ENCODE results near the gene SGSM2. TPM values are rescaled to one million over a fixed set of nuclear protein-coding genes. Genes with fewer than 3 reads are reported as not detected.
A peak's percentile ranks its signal among the peaks of the same experiment; 100 is the strongest.

The SGSM2 gene
- total and polyA plus RNA-seq, 2 of the 13 experiments (the other 11 are each of a cell fraction or from before 2014, with no cell fraction given): 30.4 to 51.3 TPM

DNA sequence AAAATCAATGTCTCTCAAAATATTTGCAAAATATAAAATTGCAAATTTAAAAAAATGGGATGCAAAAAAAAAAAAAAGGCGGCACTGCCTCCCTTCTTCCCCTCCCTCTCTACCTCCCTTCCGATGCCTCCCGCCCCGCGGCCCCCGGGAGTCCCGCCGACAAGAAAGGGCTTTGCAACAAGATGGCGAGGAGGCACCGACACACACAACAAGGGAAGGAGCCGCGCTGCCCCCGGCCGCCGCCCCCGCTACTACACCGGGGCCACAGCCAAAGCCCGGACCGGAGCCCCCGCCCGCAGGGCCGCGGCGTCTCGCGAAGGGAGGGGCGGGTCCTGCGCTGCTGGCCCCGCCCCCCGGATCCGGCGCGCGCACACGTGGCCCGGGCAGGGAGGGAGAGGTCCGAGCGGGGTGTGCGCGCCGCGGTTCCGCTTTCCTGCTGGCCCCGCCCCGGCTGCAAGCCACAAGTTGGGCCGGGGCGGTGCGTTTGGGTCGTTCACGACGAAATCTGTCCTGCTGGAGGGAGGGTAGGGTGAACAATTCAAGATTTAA, 63.6 kb downstream of the SGSM2 start, which contains the start of gene MNT (continued):
- TF ChIP-seq, protein P1, sequence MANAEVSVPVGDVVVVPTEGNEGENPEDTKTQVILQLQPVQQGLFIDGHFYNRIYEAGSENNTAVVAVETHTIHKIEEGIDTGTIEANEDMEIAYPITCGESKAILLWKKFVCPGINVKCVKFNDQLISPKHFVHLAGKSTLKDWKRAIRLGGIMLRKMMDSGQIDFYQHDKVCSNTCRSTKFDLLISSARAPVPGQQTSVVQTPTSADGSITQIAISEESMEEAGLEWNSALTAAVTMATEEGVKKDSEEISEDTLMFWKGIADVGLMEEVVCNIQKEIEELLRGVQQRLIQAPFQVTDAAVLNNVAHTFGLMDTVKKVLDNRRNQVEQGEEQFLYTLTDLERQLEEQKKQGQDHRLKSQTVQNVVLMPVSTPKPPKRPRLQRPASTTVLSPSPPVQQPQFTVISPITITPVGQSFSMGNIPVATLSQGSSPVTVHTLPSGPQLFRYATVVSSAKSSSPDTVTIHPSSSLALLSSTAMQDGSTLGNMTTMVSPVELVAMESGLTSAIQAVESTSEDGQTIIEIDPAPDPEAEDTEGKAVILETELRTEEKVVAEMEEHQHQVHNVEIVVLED (CRISPR knock-in tag; IDR thresholded peaks at IDR 0.05; ENCODE audit: borderline replicate concordance): no peak
- no peak for TF ChIP-seq ZNF598 (CRISPR knock-in tag; IDR thresholded peaks at IDR 0.05; ENCODE audit: borderline replicate concordance)
- TF ChIP-seq ZKSCAN8 (CRISPR knock-in tag; IDR thresholded peaks at IDR 0.05; ENCODE audit: borderline replicate concordance): no peak
- no peak for TF ChIP-seq ZKSCAN1 (IDR thresholded peaks at IDR 0.05; ENCODE audit: low read length)
- TF ChIP-seq XBP1 (CRISPR knock-in tag; IDR thresholded peaks at IDR 0.05): no peak
- no peak for TF ChIP-seq ZNF205 (CRISPR knock-in tag; IDR thresholded peaks at IDR 0.05)
- 0 out of 2 replicates have a peak, but pooled peaks have one; percentile 27 for TF ChIP-seq FOXO1 (CRISPR knock-in tag; IDR thresholded peaks at IDR 0.05)
- no peak; the same call in 1 of the 2 replicates for TF ChIP-seq FOXC1 (CRISPR knock-in tag; IDR thresholded peaks at IDR 0.05; ENCODE audit: borderline replicate concordance)
- TF ChIP-seq, protein P2, sequence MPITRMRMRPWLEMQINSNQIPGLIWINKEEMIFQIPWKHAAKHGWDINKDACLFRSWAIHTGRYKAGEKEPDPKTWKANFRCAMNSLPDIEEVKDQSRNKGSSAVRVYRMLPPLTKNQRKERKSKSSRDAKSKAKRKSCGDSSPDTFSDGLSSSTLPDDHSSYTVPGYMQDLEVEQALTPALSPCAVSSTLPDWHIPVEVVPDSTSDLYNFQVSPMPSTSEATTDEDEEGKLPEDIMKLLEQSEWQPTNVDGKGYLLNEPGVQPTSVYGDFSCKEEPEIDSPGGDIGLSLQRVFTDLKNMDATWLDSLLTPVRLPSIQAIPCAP (CRISPR knock-in tag; IDR thresholded peaks at IDR 0.05; ENCODE audit: low read depth): no peak
- no peak for TF ChIP-seq SMYD3 (CRISPR knock-in tag; IDR thresholded peaks at IDR 0.05)
- TF ChIP-seq, protein P3, sequence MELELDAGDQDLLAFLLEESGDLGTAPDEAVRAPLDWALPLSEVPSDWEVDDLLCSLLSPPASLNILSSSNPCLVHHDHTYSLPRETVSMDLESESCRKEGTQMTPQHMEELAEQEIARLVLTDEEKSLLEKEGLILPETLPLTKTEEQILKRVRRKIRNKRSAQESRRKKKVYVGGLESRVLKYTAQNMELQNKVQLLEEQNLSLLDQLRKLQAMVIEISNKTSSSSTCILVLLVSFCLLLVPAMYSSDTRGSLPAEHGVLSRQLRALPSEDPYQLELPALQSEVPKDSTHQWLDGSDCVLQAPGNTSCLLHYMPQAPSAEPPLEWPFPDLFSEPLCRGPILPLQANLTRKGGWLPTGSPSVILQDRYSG (CRISPR knock-in tag; IDR thresholded peaks at IDR 0.05): no peak
- TF ChIP-seq ZFP36L2 (CRISPR knock-in tag; IDR thresholded peaks at IDR 0.05): no peak
- TF ChIP-seq, protein P4, sequence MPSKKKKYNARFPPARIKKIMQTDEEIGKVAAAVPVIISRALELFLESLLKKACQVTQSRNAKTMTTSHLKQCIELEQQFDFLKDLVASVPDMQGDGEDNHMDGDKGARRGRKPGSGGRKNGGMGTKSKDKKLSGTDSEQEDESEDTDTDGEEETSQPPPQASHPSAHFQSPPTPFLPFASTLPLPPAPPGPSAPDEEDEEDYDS (CRISPR knock-in tag; IDR thresholded peaks at IDR 0.05): 0 out of 2 replicates have a peak, but pooled peaks have one; percentile 12
- TF ChIP-seq, protein P5, sequence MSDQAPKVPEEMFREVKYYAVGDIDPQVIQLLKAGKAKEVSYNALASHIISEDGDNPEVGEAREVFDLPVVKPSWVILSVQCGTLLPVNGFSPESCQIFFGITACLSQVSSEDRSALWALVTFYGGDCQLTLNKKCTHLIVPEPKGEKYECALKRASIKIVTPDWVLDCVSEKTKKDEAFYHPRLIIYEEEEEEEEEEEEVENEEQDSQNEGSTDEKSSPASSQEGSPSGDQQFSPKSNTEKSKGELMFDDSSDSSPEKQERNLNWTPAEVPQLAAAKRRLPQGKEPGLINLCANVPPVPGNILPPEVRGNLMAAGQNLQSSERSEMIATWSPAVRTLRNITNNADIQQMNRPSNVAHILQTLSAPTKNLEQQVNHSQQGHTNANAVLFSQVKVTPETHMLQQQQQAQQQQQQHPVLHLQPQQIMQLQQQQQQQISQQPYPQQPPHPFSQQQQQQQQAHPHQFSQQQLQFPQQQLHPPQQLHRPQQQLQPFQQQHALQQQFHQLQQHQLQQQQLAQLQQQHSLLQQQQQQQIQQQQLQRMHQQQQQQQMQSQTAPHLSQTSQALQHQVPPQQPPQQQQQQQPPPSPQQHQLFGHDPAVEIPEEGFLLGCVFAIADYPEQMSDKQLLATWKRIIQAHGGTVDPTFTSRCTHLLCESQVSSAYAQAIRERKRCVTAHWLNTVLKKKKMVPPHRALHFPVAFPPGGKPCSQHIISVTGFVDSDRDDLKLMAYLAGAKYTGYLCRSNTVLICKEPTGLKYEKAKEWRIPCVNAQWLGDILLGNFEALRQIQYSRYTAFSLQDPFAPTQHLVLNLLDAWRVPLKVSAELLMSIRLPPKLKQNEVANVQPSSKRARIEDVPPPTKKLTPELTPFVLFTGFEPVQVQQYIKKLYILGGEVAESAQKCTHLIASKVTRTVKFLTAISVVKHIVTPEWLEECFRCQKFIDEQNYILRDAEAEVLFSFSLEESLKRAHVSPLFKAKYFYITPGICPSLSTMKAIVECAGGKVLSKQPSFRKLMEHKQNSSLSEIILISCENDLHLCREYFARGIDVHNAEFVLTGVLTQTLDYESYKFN (CRISPR knock-in tag; conservative IDR thresholded peaks at IDR 0.05): peak; percentile 15; the same call in 1 of the 2 replicates
- TF ChIP-seq, protein P6, sequence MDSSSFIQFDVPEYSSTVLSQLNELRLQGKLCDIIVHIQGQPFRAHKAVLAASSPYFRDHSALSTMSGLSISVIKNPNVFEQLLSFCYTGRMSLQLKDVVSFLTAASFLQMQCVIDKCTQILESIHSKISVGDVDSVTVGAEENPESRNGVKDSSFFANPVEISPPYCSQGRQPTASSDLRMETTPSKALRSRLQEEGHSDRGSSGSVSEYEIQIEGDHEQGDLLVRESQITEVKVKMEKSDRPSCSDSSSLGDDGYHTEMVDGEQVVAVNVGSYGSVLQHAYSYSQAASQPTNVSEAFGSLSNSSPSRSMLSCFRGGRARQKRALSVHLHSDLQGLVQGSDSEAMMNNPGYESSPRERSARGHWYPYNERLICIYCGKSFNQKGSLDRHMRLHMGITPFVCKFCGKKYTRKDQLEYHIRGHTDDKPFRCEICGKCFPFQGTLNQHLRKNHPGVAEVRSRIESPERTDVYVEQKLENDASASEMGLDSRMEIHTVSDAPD (CRISPR knock-in tag; IDR thresholded peaks at IDR 0.05): no peak
- no peak for TF ChIP-seq ZNF547 (CRISPR knock-in tag; IDR thresholded peaks at IDR 0.05)
- peak; percentile 49 to 54; a peak in 3 of 4 replicates for TF ChIP-seq POLR2A (IDR thresholded peaks at IDR 0.05; ENCODE audit: insufficient read depth in 1 of 2, low read depth in 2 of 2, low read length in 2 of 2)
- TF ChIP-seq ZNF34 (CRISPR knock-in tag; IDR thresholded peaks at IDR 0.05; ENCODE audit: borderline replicate concordance): no peak
- TF ChIP-seq, protein P7, sequence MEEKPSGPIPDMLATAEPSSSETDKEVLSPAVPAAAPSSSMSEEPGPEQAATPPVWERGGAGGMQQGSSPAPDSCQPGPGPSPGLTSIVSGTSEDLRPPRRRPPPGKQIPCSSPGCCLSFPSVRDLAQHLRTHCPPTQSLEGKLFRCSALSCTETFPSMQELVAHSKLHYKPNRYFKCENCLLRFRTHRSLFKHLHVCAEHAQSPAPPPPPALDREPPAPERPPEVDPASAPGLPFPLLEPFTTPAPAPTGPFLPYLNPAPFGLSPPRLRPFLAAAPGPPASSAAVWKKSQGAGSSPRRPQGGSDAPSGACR (CRISPR knock-in tag; IDR thresholded peaks at IDR 0.05): no peak
- TF ChIP-seq, protein P8, sequence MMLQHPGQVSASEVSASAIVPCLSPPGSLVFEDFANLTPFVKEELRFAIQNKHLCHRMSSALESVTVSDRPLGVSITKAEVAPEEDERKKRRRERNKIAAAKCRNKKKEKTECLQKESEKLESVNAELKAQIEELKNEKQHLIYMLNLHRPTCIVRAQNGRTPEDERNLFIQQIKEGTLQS (CRISPR knock-in tag; IDR thresholded peaks at IDR 0.05): no peak

Data from HepG2 (cell line).